RWPE2 (cell line): Measurements from ENCODE around the gene ARMH4.

Source experiments
- ATAC-seq: fragments of 200-7000 bp; cut with Tn5 transposase; 3 replicates; pipeline ENCODE4 v1.9.1; 2021; ENCODE audit warnings: low read depth
- DNase-seq: peaks from one replicate; pipeline ENCODE4 v3.0.0-alpha.2; 2020; ENCODE audit warnings: low spot score
- H3K27ac ChIP-seq: fragments of 450-650 bp; 2 replicates; pipeline ENCODE4 v1.5.1; 2017; ENCODE audit warnings: mild to moderate bottlenecking; ENCODE audit not compliant: poor library complexity, severe bottlenecking
- H3K27me3 ChIP-seq: fragments of 250-450 bp; sonication (Bioruptor Pico); 2 replicates; pipeline ENCODE4 v1.5.1; 2021; ENCODE audit warnings: mild to moderate bottlenecking, moderate library complexity; ENCODE audit not compliant: insufficient read depth, poor library complexity, severe bottlenecking
- H3K36me3 ChIP-seq: fragments of 250-450 bp; sonication (Bioruptor Pico); 2 replicates; pipeline ENCODE4 v1.5.1; 2020; ENCODE audit warnings: low read depth, mild to moderate bottlenecking, moderate library complexity
- H3K4me1 ChIP-seq: fragments of 250-450 bp; sonication (Bioruptor Pico); 2 replicates; pipeline ENCODE4 v1.5.1; 2021; ENCODE audit warnings: mild to moderate bottlenecking, moderate library complexity; ENCODE audit not compliant: insufficient read depth, poor library complexity, severe bottlenecking
- H3K4me3 ChIP-seq: fragments of 250-450 bp; sonication (Bioruptor Pico); 2 replicates; pipeline ENCODE4 v1.5.1; 2021; ENCODE audit warnings: mild to moderate bottlenecking, moderate library complexity; ENCODE audit not compliant: severe bottlenecking
- H3K9me3 ChIP-seq: fragments of 250-450 bp; sonication (Bioruptor Pico); 2 replicates; pipeline ENCODE4 v1.5.1; 2021; ENCODE audit warnings: mild to moderate bottlenecking, moderate library complexity; ENCODE audit not compliant: severe bottlenecking
- CTCF ChIP-seq: fragments of 450-650 bp; IDR thresholded peaks from one replicate; pipeline ENCODE4 v1.5.1; 2017; ENCODE audit warnings: mild to moderate bottlenecking, moderate library complexity; ENCODE audit not compliant: poor library complexity, severe bottlenecking

ARMH4 gene

GRCh38 chr14:58072288-58073071 lies 79.5 kb downstream of the ARMH4 start:
- H3K27me3 ChIP-seq = no peaks in the 10 kb centered on the region
- H3K27ac ChIP-seq = no peak overlapping the region
- TF ChIP-seq CTCF = peak; percentile 92
- H3K9me3 ChIP-seq = no peaks in the 10 kb centered on the region
- H3K36me3 ChIP-seq = no peaks in the 10 kb centered on the region
- H3K4me3 ChIP-seq = no peak overlapping the region
- peak; percentile 77 for ATAC-seq
- peaks cover under 1% of the 10 kb centered on the region for H3K4me1 ChIP-seq
- no peak for DNase-seq

GRCh38 chr14:58071341-58071740 lies 80.7 kb downstream of the ARMH4 start:
- H3K4me3 ChIP-seq = no peak overlapping the region
- DNase-seq (no peak), ATAC-seq (no peak)
- H3K27ac ChIP-seq = no peak overlapping the region
- TF ChIP-seq CTCF = no peak
- no peaks in the 10 kb centered on the region for H3K27me3 ChIP-seq
- no peaks in the 10 kb centered on the region for H3K4me1 ChIP-seq
- H3K9me3 ChIP-seq = no peaks in the 10 kb centered on the region
- no peaks in the 10 kb centered on the region for H3K36me3 ChIP-seq

- H3K4me1 ChIP-seq = no peaks in the 10 kb centered on the region
- TF ChIP-seq CTCF = no peak
- no peaks in the 10 kb centered on the region for H3K9me3 ChIP-seq
- H3K4me3 ChIP-seq = no peak overlapping the region
- DNase-seq = no peak
- H3K27ac ChIP-seq = no peak overlapping the region
- ATAC-seq = no peak
- no peaks in the 10 kb centered on the region for H3K27me3 ChIP-seq
- no peaks in the 10 kb centered on the region for H3K36me3 ChIP-seq
Observed at GRCh38 chr14:58068306-58068705, 83.7 kb downstream of the ARMH4 start.

GRCh38 chr14:58066115-58066514 lies 85.9 kb downstream of the ARMH4 start:
- no peaks in the 10 kb centered on the region for H3K36me3 ChIP-seq
- no peak overlapping the region for H3K4me3 ChIP-seq
- peak; percentile 51; the same call in 2 of the 3 replicates for ATAC-seq
- no peaks in the 10 kb centered on the region for H3K4me1 ChIP-seq
- no peaks in the 10 kb centered on the region for H3K27me3 ChIP-seq
- no peak overlapping the region for H3K27ac ChIP-seq
- DNase-seq = no peak
- TF ChIP-seq CTCF = no peak
- H3K9me3 ChIP-seq = no peaks in the 10 kb centered on the region

- Histone ChIP-seq H3K4me3 (no peak overlapping the region), H3K27me3 (peaks cover 6% of the 10 kb centered on the region), H3K9me3 (no peaks in the 10 kb centered on the region), H3K36me3 (no peaks in the 10 kb centered on the region), H3K4me1 (no peaks in the 10 kb centered on the region), H3K27ac (no peak overlapping the region)
- DNase-seq (no peak), ATAC-seq (no peak)
- TF ChIP-seq CTCF = no peak
Observed at GRCh38 chr14:58061581-58061980, 90.4 kb downstream of the ARMH4 start.
